Peyer's patch (tissue), 4 donors: ENCODE results near the gene MTF2.

Experiments used
- POLR2A ChIP-seq, 2 donors: fragments of 450-650 bp; IDR thresholded peaks; one replicate each; pipeline ENCODE4 v1.5.1; 2017; ENCODE audit warnings: antibody characterized with exemption in 2 of 2, mild to moderate bottlenecking in 2 of 2, moderate library complexity in 2 of 2
- TF ChIP-seq, protein P1 (sequence below), 6 experiments: fragments of 450-650 bp in 4 of 6; fragments of 200-600 bp in 2 of 6; sonication (generic) in 1 of 6; IDR thresholded peaks; one replicate each; pipeline ENCODE4 v1.5.1; 2017 to 2019; ENCODE audit warnings: antibody characterized with exemption in 6 of 6, mild to moderate bottlenecking in 3 of 6, moderate library complexity in 1 of 6

- TF ChIP-seq, protein P1, sequence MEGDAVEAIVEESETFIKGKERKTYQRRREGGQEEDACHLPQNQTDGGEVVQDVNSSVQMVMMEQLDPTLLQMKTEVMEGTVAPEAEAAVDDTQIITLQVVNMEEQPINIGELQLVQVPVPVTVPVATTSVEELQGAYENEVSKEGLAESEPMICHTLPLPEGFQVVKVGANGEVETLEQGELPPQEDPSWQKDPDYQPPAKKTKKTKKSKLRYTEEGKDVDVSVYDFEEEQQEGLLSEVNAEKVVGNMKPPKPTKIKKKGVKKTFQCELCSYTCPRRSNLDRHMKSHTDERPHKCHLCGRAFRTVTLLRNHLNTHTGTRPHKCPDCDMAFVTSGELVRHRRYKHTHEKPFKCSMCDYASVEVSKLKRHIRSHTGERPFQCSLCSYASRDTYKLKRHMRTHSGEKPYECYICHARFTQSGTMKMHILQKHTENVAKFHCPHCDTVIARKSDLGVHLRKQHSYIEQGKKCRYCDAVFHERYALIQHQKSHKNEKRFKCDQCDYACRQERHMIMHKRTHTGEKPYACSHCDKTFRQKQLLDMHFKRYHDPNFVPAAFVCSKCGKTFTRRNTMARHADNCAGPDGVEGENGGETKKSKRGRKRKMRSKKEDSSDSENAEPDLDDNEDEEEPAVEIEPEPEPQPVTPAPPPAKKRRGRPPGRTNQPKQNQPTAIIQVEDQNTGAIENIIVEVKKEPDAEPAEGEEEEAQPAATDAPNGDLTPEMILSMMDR (IDR thresholded peaks at IDR 0.05): no peak
- no peak for TF ChIP-seq POLR2A (IDR thresholded peaks at IDR 0.05)
Measured at GRCh38 chr1:93051961-93052360, 27.1 kb upstream of the MTF2 start.
